ENCODE results near the gene MSH3. TPM values are rescaled to one million over a fixed set of nuclear protein-coding genes. Genes with fewer than 3 reads are reported as not detected.

Gene MSH3
- polyA plus RNA-seq, 1 donor (not counting 4 experiments of a cell fraction or from before 2014, with no cell fraction given) = 11.1 TPM

GRCh38 chr5:80740999-80741398 lies 86.5 kb downstream of the MSH3 start:
- FAIRE-seq = no peak
- dilution Hi-C loops (cut with MboI; ENCODE audit: extremely low pct_ligation_motif_present, low sequenced_read_pairs) = no loop called here

GRCh38 chr5:80744149-80744548 lies 89.7 kb downstream of the MSH3 start:
- Histone ChIP-seq H3K27ac (ENCODE audit: control insufficient read depth, insufficient read depth, low read length) (no peak overlapping the region), H3K9me1 (ENCODE audit: control insufficient read depth, extremely low read depth, insufficient read depth, low read length) (no peaks in the 10 kb centered on the region), H3K9me3 (ENCODE audit: control insufficient read depth, low read depth, low read length) (no peaks in the 10 kb centered on the region), H3K79me2 (ENCODE audit: control insufficient read depth, insufficient read depth, low read length) (no peaks in the 10 kb centered on the region), H3K4me3 (ENCODE audit: control insufficient read depth in 2 of 3, extremely low read depth in 1 of 3, insufficient read depth in 2 of 3, low read depth in 1 of 3, low read length in 3 of 3) (no peak overlapping the region), H3K4me2 (ENCODE audit: control insufficient read depth, extremely low read depth, insufficient read depth, low read depth, low read length) (no peak overlapping the region), H3K36me3 (ENCODE audit: control insufficient read depth in 2 of 2, extremely low read depth in 1 of 2, insufficient read depth in 2 of 2, low read length in 2 of 2) (peaks cover 5 to 6% of the 10 kb centered on the region in 2 experiments), H3K27me3 (ENCODE audit: control insufficient read depth, extremely low read depth, insufficient read depth, low read length) (no peaks in the 10 kb centered on the region), H4K20me1 (ENCODE audit: control insufficient read depth, extremely low read depth, insufficient read depth, low read length) (no peaks in the 10 kb centered on the region), H3K9ac (ENCODE audit: control insufficient read depth, extremely low read depth, insufficient read depth, low read length) (no peak overlapping the region), H3K4me1 (ENCODE audit: control insufficient read depth, extremely low read depth, insufficient read depth, low read length) (no peaks in the 10 kb centered on the region), H2AFZ (ENCODE audit: control insufficient read depth, low read length) (no peak overlapping the region)
- TF ChIP-seq EZH2 (IDR thresholded peaks at IDR 0.05; ENCODE audit: low read length) = no peak
- no peak for TF ChIP-seq CTCF (optimal IDR thresholded peaks at IDR 0.05 in 1 of 3, IDR thresholded peaks at IDR 0.05 in 1 of 3, conservative IDR thresholded peaks at IDR 0.05 in 1 of 3; ENCODE audit: extremely low read depth in 1 of 3, insufficient read depth in 2 of 3, low read length in 3 of 3)
- DNase-seq (ENCODE audit: low read depth, low spot score) (no peak), FAIRE-seq (no peak)
- dilution Hi-C loops (cut with MboI; ENCODE audit: extremely low pct_ligation_motif_present, low sequenced_read_pairs) = no loop called here

More at GRCh38 chr5:80740999-80741398, 86.5 kb downstream of the MSH3 start:
- Histone ChIP-seq H3K79me2 (ENCODE audit: control insufficient read depth, insufficient read depth, low read length) (no peaks in the 10 kb centered on the region), H4K20me1 (ENCODE audit: control insufficient read depth, extremely low read depth, insufficient read depth, low read length) (no peaks in the 10 kb centered on the region), H3K4me1 (ENCODE audit: control insufficient read depth, extremely low read depth, insufficient read depth, low read length) (peaks cover 10% of the 10 kb centered on the region), H3K27ac (ENCODE audit: control insufficient read depth, insufficient read depth, low read length) (no peak overlapping the region), H3K27me3 (ENCODE audit: control insufficient read depth, extremely low read depth, insufficient read depth, low read length) (no peaks in the 10 kb centered on the region), H2AFZ (ENCODE audit: control insufficient read depth, low read length) (no peak overlapping the region), H3K9me1 (ENCODE audit: control insufficient read depth, extremely low read depth, insufficient read depth, low read length) (no peaks in the 10 kb centered on the region), H3K9ac (ENCODE audit: control insufficient read depth, extremely low read depth, insufficient read depth, low read length) (no peak overlapping the region), H3K9me3 (ENCODE audit: control insufficient read depth, low read depth, low read length) (no peaks in the 10 kb centered on the region), H3K36me3 (ENCODE audit: control insufficient read depth in 2 of 2, extremely low read depth in 1 of 2, insufficient read depth in 2 of 2, low read length in 2 of 2) (peaks cover 5 to 6% of the 10 kb centered on the region in 2 experiments), H3K4me3 (ENCODE audit: control insufficient read depth in 2 of 3, extremely low read depth in 1 of 3, insufficient read depth in 2 of 3, low read depth in 1 of 3, low read length in 3 of 3) (no peak overlapping the region), H3K4me2 (ENCODE audit: control insufficient read depth, extremely low read depth, insufficient read depth, low read depth, low read length) (no peak overlapping the region)
- no peak for DNase-seq (ENCODE audit: low read depth, low spot score)
- TF ChIP-seq CTCF (optimal IDR thresholded peaks at IDR 0.05 in 1 of 3, IDR thresholded peaks at IDR 0.05 in 1 of 3, conservative IDR thresholded peaks at IDR 0.05 in 1 of 3; ENCODE audit: extremely low read depth in 1 of 3, insufficient read depth in 2 of 3, low read length in 3 of 3) (no peak), EZH2 (IDR thresholded peaks at IDR 0.05; ENCODE audit: low read length) (no peak)

Measured in keratinocyte (primary cell).